SK-MEL-5 (cell line): ENCODE data around the gene GGN. TPM values are rescaled to one million over a fixed set of nuclear protein-coding genes. Genes with fewer than 3 reads are reported as not detected.

Source experiments
- DNase-seq: peaks from one replicate; pipeline ENCODE4 v3.0.0-alpha.2; 2016; ENCODE audit warnings: low read depth, low spot score
- in situ Hi-C: cut with HindIII; loops from 2 replicates; pipeline ENCODE4 v1.10.0; 2016; ENCODE audit warnings: low sequenced_read_pairs, high pct_unique_total_duplicates, low pct_unique_long_range_greater_than_20kb
- total RNA-seq: library from RNA; depleted of rRNA; stranded (reverse); fragments of >200 nt; shearing (Covaris generic); gene quantifications from 2 replicates; pipeline ENCODE4 v1.2.3, GENCODE V29; 2014

Gene GGN
- total RNA-seq, 1 experiment from 2014 or later, result not detected

- no peak for DNase-seq
- in situ Hi-C loops, result no loop called here
Measured at GRCh38 chr19:38395381-38396114, 7.7 kb upstream of the GGN start.

DNA sequence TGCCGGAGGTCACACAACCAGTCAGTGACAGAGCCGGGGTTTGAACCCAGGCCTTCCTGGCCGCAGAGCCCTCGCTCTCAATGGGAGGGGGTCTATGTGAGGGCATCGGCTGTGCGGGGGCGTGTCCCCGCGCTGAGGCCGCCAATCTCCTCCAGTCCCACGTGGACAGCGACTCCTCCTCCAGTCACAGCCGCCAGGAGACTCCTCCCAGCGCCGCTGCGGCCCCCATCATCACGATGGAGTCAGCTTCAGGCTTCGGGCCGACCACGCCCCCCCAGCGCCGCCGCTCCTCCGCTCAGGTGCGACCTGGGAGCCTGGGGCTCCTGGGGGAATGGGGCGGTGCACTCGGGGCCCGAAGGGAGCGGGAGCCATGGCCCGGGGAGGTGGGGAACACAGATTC, 6.7 kb upstream of the GGN start:
- DNase-seq, result no peak
- in situ Hi-C loops, result no loop called here

GRCh38 chr19:38392707-38393308, 5.0 kb upstream of the GGN start:
- in situ Hi-C loops, result no loop called here
- no peak for DNase-seq

DNA sequence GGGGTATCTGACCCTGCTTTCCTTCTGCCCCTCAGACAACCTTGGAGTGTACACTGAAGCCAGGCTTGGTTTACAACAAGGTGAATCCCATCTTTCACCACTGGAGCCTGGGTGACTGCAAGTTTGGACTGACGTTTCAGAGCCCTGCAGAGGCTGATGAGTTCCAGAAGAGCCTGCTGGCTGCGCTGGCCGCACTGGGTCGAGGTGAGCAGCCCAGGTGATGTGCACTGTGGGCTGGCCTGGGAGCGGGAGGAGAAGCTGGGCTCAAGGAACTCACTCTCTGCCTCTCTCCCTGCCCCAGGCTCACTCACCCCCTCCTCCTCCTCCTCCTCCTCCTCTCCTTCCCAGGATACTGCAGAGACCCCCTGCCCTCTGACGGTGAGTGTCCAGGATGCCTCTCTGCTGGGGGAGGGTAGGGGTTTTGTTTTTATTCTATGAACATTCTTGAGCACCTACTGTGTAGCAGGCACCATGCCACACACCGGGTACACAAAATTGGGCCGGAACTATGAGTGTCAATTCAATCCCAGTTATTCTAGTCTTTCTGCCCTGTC, 4.2 kb upstream of the GGN start:
- DNase-seq, result no peak
- in situ Hi-C loops, result no loop called here

DNA sequence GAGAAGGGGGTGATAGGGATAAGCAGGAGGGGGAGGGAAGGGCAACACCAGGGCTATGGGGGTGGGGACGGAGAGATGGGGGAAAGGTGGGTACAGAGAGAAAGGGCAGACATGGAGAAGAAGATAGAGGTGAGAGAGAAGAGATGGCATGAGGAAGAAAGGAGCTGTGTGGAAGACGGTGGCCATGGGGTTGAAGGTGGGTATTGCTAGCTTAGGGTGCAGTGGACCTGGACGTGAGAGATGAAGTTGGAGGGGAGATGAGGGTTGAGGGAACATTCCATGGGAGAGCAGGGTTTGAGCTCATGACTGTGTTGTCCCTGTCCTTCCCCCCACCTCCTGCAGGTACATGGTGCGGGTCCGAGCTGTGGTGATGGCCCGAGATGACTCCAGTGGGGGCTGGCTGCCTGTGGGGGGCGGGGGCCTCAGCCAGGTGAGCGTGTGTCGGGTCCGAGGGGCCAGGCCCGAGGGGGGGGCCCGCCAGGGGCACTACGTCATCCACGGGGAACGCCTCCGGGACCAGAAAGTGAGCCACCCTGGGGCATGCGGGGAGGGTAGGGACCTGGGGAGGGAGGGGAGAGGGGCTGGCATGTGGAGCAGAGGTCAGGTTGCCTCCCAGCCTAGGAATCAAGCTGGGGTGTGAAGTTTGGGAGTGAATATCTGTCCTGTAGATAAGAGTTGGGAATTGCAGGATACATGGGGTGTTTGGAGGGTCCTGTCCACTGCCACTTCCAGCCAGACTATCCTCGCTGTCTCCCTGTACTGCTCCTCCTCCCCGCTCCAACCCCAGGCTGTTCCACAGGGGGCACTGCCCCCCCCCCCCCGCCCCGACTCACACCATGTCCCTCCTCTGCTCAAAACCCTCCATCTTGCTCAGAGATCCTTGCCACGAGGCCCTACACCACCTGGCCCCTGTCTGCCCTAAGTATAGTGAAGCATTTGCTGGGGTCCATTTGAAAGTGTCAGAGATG, 2.4 kb upstream of the GGN start:
- in situ Hi-C loops, result no loop called here

DNA sequence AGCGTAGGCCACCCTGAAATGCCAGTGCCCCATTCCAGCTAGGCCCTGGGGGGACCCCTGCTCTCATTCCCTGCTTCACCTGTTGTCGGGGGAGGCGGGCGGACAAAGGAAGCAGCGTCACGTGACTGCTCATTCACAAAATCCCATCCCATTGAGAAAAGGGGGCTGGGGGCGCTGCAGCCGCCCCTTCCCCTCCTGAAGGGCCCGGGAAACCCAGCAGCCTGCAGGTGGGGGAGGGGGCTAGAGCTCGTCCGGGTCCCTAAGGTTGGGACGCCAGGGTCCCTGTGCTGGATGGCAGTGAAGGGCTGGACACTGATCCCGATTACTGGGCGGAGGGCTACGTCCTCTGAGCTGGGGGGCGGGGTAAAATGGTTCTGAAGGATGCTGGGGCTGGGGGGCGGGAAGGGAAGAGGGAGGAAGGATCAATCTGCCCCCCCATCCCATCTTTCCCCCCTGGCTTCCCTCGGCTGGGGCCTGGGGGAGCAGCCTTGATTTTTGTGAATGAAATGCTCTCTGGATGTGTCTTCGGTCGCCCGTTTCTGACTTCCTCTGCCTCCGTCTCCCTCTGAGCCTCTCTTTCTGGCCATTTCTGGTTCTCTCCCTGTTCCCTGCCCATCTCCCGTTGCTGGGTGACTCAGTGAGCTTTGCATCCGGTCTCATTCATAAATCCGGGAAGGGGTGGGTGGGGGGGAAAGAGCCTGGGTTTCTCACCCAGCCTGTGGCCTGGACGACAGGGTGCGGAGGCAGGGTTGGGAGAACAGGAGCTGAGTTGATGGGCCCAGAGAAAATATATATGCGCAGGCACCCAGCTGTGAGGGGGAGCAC, 1.5 kb upstream of the GGN start:
- in situ Hi-C loops, result no loop called here
- no peak for DNase-seq

More for the DNA sequence above, 2.4 kb upstream of the GGN start:
- no peak for DNase-seq

DNA sequence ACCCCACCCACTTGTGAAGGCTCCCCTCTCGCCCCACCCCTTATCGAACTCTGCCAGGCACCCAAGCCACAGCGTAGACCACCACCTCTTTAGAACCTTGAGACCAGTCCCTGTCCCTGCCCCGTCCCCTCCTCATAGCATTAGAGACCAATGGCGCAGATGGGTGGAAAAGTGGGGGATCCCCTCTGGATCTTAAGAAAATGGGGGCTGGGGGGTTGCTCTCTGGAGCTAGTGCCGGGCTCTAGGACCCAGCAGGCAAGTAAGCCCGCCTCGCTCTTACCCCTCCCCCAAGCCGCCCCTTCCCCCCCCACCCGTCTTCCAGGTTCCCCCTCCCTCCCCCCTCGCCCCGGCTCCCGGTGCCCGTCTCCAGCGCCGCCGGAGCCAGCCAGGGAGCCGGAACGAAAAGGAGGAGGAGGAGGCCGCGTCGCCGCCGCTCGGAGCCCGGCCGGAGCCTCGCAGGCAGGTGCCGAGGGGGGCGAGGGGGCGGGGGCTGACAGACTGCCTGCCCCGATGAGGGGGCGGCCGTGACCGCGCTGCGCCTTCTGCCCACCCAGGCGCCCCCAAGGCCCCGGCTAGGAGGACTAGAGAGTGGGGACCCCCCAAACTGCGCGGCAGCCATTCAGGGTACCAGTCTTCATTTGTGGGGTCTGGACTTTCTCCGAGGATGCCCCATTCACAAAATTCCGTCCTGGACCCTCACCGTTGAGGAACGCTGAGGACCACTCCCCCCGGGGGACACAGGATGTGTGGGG, 691 bp upstream of the GGN start, which contains the start of gene SPRED3:
TSS of gene SPRED3 (plus strand) at position 349 of the 752 bp plus-strand sequence. CDS start 1,606 bp downstream, outside the sequence.
- DNase-seq, result no peak
- in situ Hi-C loops, result no loop called here

- DNase-seq, result no peak
- in situ Hi-C loops, result no loop called here
Measured at GRCh38 chr19:38386971-38387549, 774 bp downstream of the GGN start.

GRCh38 chr19:38386300-38386970, 1.4 kb downstream of the GGN start:
- no peak for DNase-seq
- in situ Hi-C loops, result no loop called here

DNA sequence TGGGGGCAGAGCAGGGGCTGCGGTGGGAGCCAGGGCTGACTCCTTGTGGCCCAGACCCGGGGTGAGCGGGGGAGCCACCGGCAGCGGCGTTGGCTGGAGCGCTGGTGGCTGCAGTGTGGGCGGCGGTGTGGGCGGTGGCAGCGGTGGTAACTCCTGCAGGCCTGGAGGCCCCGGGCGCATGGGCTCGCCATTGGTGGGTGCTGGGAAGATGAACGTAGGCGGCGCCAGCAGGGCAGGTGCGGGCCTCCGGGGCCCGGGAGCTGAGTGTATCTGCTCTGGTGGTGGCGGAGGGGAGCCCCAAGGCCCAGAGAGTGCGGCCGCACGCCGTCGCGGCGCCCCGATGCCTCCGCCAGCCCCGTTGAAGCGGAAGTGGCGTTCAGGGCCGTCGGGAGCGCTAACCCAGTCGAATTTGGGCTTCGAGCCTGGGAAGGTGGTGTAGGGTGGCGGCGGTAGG, 2.0 kb downstream of the GGN start:
- in situ Hi-C loops, result no loop called here

GRCh38 chr19:38385057-38385803, 2.6 kb downstream of the GGN start:
- no peak for DNase-seq
- in situ Hi-C loops, result no loop called here

More for the DNA sequence above, 2.0 kb downstream of the GGN start:
- no peak for DNase-seq

DNA sequence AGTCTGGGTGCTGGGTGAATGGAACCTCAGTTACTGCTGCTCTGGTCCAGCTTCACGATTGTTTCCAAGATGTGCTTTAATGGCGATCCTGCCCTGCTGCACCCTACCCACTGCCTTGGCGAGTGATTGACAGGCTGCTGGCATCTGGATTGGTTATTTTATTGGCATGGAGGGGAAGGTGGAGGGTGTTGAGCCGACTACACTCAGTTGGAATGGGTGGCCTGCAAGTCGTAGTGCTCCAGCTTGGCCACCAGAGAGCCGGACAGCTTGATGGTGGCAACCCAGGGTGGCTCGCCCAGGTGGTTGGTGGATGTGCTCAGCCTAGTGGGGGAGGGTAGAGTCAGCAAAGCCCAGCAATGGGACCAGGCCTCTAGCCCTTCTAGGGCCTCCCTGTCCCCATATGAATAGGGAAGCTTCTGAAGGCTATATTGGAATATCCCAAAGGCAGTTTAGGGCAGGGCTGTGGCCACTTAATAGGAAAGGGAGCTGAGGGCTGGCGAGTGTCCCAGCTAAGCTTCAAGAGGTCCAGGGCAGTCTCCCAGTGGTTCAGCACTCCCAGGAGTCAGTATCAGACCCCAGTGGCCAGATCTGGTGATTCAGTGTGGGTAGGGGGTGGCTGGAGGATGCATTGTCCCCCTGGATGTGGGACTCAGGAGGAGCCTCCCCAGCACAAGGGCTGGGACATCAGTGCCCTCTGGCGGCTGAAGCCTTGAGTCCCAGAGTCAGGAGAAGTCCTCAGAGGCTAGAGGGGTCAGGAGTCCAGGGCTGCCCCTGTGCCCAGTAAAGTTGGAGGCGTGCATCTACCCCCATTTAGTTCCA, 3.4 kb downstream of the GGN start:
- peak; percentile 50 for DNase-seq
- in situ Hi-C loops, result no loop called here

DNA sequence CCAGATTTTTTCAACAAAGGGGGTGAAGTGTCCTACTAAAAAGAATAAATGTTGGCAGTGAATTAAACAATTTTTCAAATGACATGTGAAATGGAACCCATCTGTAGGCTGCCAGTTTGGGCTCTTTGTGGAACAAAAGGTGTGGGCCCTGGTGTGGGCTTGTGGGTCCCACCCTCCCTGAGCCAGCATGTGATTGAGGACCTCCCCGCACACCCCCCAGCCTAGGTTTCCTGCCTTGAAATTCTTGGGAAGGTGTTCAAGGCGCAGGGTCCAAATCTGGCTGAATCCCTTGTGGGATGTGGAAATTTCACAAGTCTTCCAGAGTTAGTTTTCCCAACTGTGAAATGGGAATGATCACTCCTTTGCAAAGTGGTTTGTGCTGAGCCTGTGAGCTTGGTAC, 4.1 kb downstream of the GGN start:
- in situ Hi-C loops, result no loop called here
- no peak for DNase-seq

DNA sequence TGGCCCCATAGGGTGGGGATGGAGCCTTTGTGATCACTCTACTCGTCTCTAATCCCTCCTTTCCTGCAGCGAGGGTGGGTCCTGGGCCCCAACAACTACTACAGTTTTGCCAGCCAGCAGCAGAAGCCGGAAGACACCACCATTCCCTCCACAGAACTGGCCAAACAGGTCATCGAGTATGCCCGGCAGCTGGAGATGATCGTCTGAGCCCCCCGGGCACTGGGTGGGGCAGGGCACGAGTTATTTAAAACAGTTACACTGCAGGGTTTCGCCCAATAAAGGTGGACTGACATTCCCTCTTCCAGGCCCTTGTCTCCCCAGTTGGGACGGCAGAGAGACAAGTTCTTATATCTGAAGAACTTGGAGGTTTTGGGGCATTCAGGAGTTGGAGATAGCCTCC, 4.7 kb downstream of the GGN start:
- in situ Hi-C loops, result no loop called here
- DNase-seq, result no peak
